Measurements from ENCODE around the gene IPMK. TPM values are rescaled to one million over a fixed set of nuclear protein-coding genes. Genes with fewer than 3 reads are reported as not detected.
"Not testable (repeated sequence)": the region's sequence is repeated elsewhere in the genome, so short reads cannot be mapped to it uniquely, and the experiment has no call there.

Gene IPMK
- total RNA-seq, 1 donor from 2014 or later = 4.5 TPM

DNA sequence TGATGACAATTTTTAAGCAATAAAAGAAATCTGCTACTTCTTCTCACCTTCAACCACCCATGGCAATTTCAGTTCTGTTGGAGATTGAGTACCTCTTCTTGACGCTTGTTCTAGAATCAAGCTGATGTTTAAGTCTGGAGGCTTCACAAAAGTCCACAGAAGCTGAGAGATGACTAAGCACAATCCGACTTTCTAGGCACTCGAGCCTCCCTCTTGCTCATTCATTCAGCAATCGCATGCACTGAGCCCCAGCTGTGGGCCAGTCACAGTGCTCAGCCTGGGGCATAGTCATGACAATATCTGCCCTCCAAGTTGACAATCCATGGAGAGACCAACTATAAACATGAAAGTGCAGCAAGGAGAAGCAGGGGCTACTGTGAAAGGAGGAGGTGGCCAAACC is 103.2 kb downstream of the IPMK start:
- Mint-ChIP-seq H3K27ac (no peak overlapping the region), H3K9me3 (no peaks in the 10 kb centered on the region), H3K36me3 (no peaks in the 10 kb centered on the region), H3K4me1 (no peaks in the 10 kb centered on the region), H3K27me3 (ENCODE audit: low read depth) (peaks cover 11% of the 10 kb centered on the region), H3K4me3 (no peak overlapping the region)
- no peak for DNase-seq (ENCODE audit: low spot score in 2 of 2, unreplicated experiment in 2 of 2)
- TF ChIP-seq, protein P1, sequence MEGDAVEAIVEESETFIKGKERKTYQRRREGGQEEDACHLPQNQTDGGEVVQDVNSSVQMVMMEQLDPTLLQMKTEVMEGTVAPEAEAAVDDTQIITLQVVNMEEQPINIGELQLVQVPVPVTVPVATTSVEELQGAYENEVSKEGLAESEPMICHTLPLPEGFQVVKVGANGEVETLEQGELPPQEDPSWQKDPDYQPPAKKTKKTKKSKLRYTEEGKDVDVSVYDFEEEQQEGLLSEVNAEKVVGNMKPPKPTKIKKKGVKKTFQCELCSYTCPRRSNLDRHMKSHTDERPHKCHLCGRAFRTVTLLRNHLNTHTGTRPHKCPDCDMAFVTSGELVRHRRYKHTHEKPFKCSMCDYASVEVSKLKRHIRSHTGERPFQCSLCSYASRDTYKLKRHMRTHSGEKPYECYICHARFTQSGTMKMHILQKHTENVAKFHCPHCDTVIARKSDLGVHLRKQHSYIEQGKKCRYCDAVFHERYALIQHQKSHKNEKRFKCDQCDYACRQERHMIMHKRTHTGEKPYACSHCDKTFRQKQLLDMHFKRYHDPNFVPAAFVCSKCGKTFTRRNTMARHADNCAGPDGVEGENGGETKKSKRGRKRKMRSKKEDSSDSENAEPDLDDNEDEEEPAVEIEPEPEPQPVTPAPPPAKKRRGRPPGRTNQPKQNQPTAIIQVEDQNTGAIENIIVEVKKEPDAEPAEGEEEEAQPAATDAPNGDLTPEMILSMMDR (IDR thresholded peaks at IDR 0.05; ENCODE audit: unreplicated experiment) = no peak

DNA sequence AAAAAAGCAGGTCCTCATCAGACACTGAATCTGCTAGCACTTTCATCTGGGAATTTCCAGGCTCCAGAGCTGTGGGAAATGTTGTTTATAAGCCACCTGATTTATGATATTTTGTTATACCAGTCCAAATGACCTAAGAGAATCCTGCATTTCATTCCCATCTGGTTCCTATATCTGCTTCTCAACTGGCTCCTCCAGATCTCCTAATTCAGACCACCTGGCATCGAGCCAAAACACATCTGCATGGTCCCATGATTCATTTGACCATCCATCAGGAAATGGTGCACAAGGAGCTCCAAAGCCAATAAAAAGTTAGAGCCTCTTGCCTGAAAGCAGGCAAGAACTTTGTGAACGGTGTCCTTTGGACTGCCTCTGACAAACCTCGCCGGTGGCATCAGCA is 108.9 kb downstream of the IPMK start:
- Mint-ChIP-seq H3K4me1 (no peaks in the 10 kb centered on the region), H3K4me3 (no peak overlapping the region), H3K36me3 (no peaks in the 10 kb centered on the region), H3K27me3 (ENCODE audit: low read depth) (peaks cover 27% of the 10 kb centered on the region), H3K9me3 (no peaks in the 10 kb centered on the region), H3K27ac (no peak overlapping the region)
- no peak for DNase-seq (ENCODE audit: low spot score in 2 of 2, unreplicated experiment in 2 of 2)
- TF ChIP-seq, protein P1 (IDR thresholded peaks at IDR 0.05; ENCODE audit: unreplicated experiment) = no peak

GRCh38 chr10:58157076-58157766 is 110.5 kb downstream of the IPMK start:
- no peak overlapping the region for H3K27ac Mint-ChIP-seq
- no peaks in the 10 kb centered on the region for H3K9me3 Mint-ChIP-seq
- H3K4me1 Mint-ChIP-seq = no peaks in the 10 kb centered on the region
- TF ChIP-seq, protein P1 (IDR thresholded peaks at IDR 0.05; ENCODE audit: unreplicated experiment) = no peak
- H3K4me3 Mint-ChIP-seq = no peak overlapping the region
- no peaks in the 10 kb centered on the region for H3K36me3 Mint-ChIP-seq
- peaks cover 23% of the 10 kb centered on the region for H3K27me3 Mint-ChIP-seq (ENCODE audit: low read depth)
- DNase-seq (ENCODE audit: low spot score in 2 of 2, unreplicated experiment in 2 of 2) = no peak

- not testable (repeated sequence) for H3K4me1 Mint-ChIP-seq; DNase-seq (ENCODE audit: low spot score in 2 of 2, unreplicated experiment in 2 of 2); H3K36me3 Mint-ChIP-seq; H3K27ac Mint-ChIP-seq; H3K4me3 Mint-ChIP-seq; H3K9me3 Mint-ChIP-seq
- peaks cover 27% of the 10 kb centered on the region for H3K27me3 Mint-ChIP-seq (ENCODE audit: low read depth)
These were observed 111.8 kb downstream of the IPMK start for GRCh38 chr10:58155941-58156340.

GRCh38 chr10:58153751-58154150 is 113.9 kb downstream of the IPMK start:
- H3K27ac Mint-ChIP-seq = no peak overlapping the region
- no peaks in the 10 kb centered on the region for H3K9me3 Mint-ChIP-seq
- H3K36me3 Mint-ChIP-seq = no peaks in the 10 kb centered on the region
- DNase-seq (ENCODE audit: low spot score in 2 of 2, unreplicated experiment in 2 of 2) = no peak
- no peaks in the 10 kb centered on the region for H3K4me1 Mint-ChIP-seq
- TF ChIP-seq, protein P1 (IDR thresholded peaks at IDR 0.05; ENCODE audit: unreplicated experiment) = no peak
- peaks cover 25% of the 10 kb centered on the region for H3K27me3 Mint-ChIP-seq (ENCODE audit: low read depth)
- no peak overlapping the region for H3K4me3 Mint-ChIP-seq

GRCh38 chr10:58152673-58153263 is 114.9 kb downstream of the IPMK start:
- Mint-ChIP-seq H3K36me3 (no peaks in the 10 kb centered on the region), H3K9me3 (no peaks in the 10 kb centered on the region), H3K4me3 (no peak overlapping the region), H3K27ac (no peak overlapping the region), H3K27me3 (ENCODE audit: low read depth) (peaks cover 20% of the 10 kb centered on the region), H3K4me1 (no peaks in the 10 kb centered on the region)
- DNase-seq (ENCODE audit: low spot score in 2 of 2, unreplicated experiment in 2 of 2) = peak in 1 of 2 experiments; percentile 40
- TF ChIP-seq, protein P1 (IDR thresholded peaks at IDR 0.05; ENCODE audit: unreplicated experiment) = peak; percentile 55

Measured in mesothelial cell of epicardium (in vitro differentiated cells).